ENCODE results near the gene SCN11A. TPM values are rescaled to one million over a fixed set of nuclear protein-coding genes. Genes with fewer than 3 reads are reported as not detected.

The SCN11A gene
- total RNA-seq, 4 donors from 2014 or later: 0.27 to 1.9 (median 0.36) TPM

DNA sequence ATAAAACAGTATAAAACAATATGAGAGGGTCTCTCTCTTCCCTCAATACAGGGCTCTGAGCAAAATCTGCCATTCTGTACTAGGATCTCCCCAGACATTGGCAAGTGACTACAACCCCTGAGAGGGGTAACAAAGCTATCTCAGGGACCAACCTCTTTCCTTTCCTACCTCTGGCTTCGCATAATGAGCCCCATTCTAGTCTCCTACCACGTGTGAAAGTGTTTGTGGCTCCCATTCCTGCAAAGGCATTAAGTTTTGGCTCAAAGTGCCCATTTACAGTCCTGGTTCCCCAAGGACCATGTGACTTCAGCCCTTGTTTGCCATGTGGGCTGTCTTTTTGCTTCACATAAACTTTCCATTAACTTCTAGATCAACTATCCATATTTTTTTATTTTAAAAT lies 46.4 kb downstream of the SCN11A start:
- H3K9me3 ChIP-seq: no peaks in the 10 kb centered on the region
- 48% methylated on average over 2 of the region's 2 CpGs; no CpG with 5 or more reads in 1 of the 2 donors for WGBS, 2 donors (ENCODE audit: low coverage in 1 of 2)
- no peak overlapping the region for H3K4me3 ChIP-seq

More for the DNA sequence above, 46.4 kb downstream of the SCN11A start:
- intact Hi-C loops (cut with DNase I; ENCODE audit: low total_unique reads): no loop called here
- Histone ChIP-seq H3K27ac (no peak overlapping the region), H3K36me3 (no peaks in the 10 kb centered on the region), H3K4me1 (no peaks in the 10 kb centered on the region), H3K27me3 (no peaks in the 10 kb centered on the region)
- TF ChIP-seq, protein P1, sequence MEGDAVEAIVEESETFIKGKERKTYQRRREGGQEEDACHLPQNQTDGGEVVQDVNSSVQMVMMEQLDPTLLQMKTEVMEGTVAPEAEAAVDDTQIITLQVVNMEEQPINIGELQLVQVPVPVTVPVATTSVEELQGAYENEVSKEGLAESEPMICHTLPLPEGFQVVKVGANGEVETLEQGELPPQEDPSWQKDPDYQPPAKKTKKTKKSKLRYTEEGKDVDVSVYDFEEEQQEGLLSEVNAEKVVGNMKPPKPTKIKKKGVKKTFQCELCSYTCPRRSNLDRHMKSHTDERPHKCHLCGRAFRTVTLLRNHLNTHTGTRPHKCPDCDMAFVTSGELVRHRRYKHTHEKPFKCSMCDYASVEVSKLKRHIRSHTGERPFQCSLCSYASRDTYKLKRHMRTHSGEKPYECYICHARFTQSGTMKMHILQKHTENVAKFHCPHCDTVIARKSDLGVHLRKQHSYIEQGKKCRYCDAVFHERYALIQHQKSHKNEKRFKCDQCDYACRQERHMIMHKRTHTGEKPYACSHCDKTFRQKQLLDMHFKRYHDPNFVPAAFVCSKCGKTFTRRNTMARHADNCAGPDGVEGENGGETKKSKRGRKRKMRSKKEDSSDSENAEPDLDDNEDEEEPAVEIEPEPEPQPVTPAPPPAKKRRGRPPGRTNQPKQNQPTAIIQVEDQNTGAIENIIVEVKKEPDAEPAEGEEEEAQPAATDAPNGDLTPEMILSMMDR (IDR thresholded peaks at IDR 0.05): no peak
- TF ChIP-seq POLR2A (IDR thresholded peaks at IDR 0.05) (no peak), POLR2AphosphoS5 (IDR thresholded peaks at IDR 0.05) (no peak), EP300 (IDR thresholded peaks at IDR 0.05; ENCODE audit: low read depth) (no peak)
- in situ Hi-C loops (cut with MboI; ENCODE audit: low pct_ligation_motif_present in 1 of 4, low pct_unique_long_range_greater_than_20kb in 1 of 4, low sequenced_read_pairs in 3 of 4): loop anchor here in 3 of 4 donors (25.0 kb wide), 2 partner anchors 468 to 493 kb away; no protein-coding TSS in a partner anchor
- DNase-seq: no peak

Small RNA genes within 50 kb of the gene (small RNA-seq; reads per million reads assigned to genes)
- 0 reads per million in 4 donors for gene RNU6-1227P

Other genes starting within 250 kb of the SCN11A start
- gene SCN10A, start 235.7 kb downstream of the SCN11A start, total RNA-seq: not detected
- 10 to 100 TPM; 31.0 to 47.6 (median 36.2) TPM for gene WDR48, start 72 bp upstream of the SCN11A start, total RNA-seq
- 100 to 1,000 TPM in 1 of 4 donors, 10 to 100 TPM in 3; 86.8 to 135 (median 96.3) TPM for gene GORASP1, start 55.7 kb upstream of the SCN11A start, total RNA-seq
- 100 to 1,000 TPM in 1 of 4 donors, 10 to 100 TPM in 2, 1 to 10 TPM in 1; 6.8 to 101 (median 30.3) TPM for gene TTC21A, start 55.7 kb upstream of the SCN11A start, total RNA-seq
- gene CSRNP1, start 101.6 kb upstream of the SCN11A start, total RNA-seq: 100 to 1,000 TPM in 1 of 4 donors, 10 to 100 TPM in 3; 10.9 to 112 (median 38.4) TPM
- gene XIRP1, start 140.7 kb upstream of the SCN11A start, total RNA-seq: 1 to 10 TPM in 1 of 4 donors, under 1 TPM in 1, not detected in 2; 0.40 to 6.0 TPM
- gene CX3CR1, start 228.1 kb upstream of the SCN11A start, total RNA-seq: under 1 TPM in 1 of 4 donors, not detected in 3; 0.32 TPM